Activated naive CD4-positive, alpha-beta T cell treated with anti-CD3 and anti-CD28 coated beads, Interleukin-2, amount 10 ng/mL, durations not matched to agents 5 hours and 36 hours (primary cell): ENCODE measurements around the gene ZSCAN12. TPM values are rescaled to one million over a fixed set of nuclear protein-coding genes. Genes with fewer than 3 reads are reported as not detected.

Experiments
- total RNA-seq, 2 experiments: library from RNA; stranded (reverse); gene quantifications; one replicate each; pipeline ENCODE4 v1.2.3, GENCODE V29; 2021

ZSCAN12 gene
- total RNA-seq = 1 to 10 TPM; 7.2 to 7.4 TPM

DNA sequence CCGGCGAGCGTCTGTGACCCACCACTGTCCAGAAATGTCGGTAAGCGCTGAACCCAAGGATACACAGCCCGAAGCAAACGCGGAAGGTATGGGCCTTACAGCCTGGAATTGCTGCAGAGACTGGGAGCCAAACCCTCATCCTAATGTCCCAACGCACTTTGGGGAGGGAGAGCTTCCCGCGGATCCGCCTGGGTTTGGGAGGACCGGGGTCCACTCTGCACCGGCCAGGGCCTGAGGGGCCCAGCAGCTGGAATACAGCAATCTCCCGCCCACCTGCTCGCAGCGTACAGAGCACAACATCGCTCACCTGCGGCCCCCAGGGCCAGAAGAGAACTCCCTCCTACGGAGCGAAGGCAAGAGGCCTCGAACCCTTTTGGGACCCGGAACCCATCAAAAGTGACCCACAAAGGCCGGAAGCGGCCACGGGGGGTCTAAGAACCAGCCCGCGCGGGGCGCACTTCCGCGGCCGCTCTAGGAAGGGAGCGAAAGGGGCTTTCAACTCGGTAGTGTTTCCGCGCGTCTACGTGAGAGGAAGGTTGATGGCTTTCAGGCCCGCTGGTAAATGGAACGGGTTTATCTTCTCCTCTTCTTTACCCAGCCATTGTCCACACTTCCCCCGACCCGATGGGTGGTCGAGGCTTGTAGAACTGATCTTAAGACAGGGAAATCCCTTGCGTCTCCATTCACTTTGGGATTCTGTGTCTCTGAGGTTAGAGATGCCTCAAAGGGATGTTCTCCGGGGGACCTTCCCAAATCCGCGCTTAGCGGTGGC lies at the start of gene ZSCAN12:
Gene ZSCAN12 (minus strand): TSS at position 398 of the 772 bp plus-strand sequence. CDS start 1,342 bp downstream, outside the sequence.

DNA sequence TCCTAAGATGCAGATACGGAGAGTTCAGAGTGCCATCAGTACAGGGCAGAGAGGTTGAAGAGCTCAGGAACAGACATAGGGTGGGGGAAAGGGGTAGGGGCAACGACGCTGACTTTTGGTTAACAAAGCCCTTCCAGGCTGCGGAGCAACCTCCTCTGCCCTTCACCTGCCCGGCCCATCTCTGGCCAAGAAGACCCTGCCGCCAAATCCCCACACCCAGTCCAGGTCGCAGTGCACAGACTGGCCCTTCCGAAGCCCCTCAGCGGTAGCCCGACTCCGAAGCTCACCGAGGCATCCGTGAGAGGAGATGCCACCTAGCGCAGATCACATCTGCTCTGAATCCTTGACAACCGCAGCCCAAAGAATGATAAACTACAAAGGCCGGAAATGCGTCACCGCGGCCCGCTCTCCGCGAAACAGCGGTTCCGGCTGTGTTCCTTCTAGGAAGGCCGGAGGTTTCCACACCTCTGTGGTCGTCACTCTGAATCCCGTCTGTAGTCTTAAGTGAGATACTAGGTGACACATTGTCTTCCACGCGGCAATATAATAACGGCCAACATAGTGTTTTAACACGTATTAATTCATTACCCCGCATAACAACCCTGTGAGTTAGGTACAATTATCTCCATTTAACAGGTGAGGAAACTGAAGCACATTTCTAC lies 43.7 kb upstream of the ZSCAN12 start, which contains the start of gene ZSCAN23:
Gene ZSCAN23 (minus strand): TSS at position 380 of the 662 bp plus-strand sequence. CDS start 7,225 bp downstream, outside the sequence.

GRCh38 chr6:28349892-28350737 lies 49.4 kb downstream of the ZSCAN12 start, which contains the start of gene ZKSCAN3:
Gene ZKSCAN3, plus strand, starts transcription at chr6:28349947. Its CDS starts 9,640 bp downstream, at chr6:28359587.

GRCh38 chr6:28335564-28336283 lies 63.8 kb downstream of the ZSCAN12 start, which contains the start of gene ZSCAN31:
Gene ZSCAN31, minus strand, starts transcription at chr6:28336148. Its CDS starts 6,465 bp downstream, at chr6:28329683.

Other genes starting within 250 kb of the ZSCAN12 start
- gene ZSCAN9, start 174.5 kb downstream of the ZSCAN12 start, total RNA-seq = 1 to 10 TPM; 2.4 to 3.6 TPM
- 1 to 10 TPM; 8.0 to 8.3 TPM for gene ZKSCAN4, start 147.5 kb downstream of the ZSCAN12 start, total RNA-seq
- under 1 TPM in 1 of 2 experiments, not detected in 1; 0.20 TPM for gene NKAPL, start 140.4 kb downstream of the ZSCAN12 start, total RNA-seq
- 10 to 100 TPM; 10.9 to 11.0 TPM for gene ZSCAN26, start 132.6 kb downstream of the ZSCAN12 start, total RNA-seq
- 1 to 10 TPM; 1.1 to 1.2 TPM for gene PGBD1, start 118.2 kb downstream of the ZSCAN12 start, total RNA-seq
- 1 to 10 TPM; 1.0 to 1.2 TPM for gene ZSCAN31, start 63.6 kb downstream of the ZSCAN12 start, total RNA-seq
- gene ZKSCAN3, start 49.8 kb downstream of the ZSCAN12 start, total RNA-seq = 1 to 10 TPM; 6.3 to 6.6 TPM
- 1 to 10 TPM; 1.6 to 1.8 TPM for gene ZSCAN23, start 43.7 kb upstream of the ZSCAN12 start, total RNA-seq
- not detected for gene GPX6, start 116.0 kb upstream of the ZSCAN12 start, total RNA-seq
- gene GPX5, start 126.1 kb upstream of the ZSCAN12 start, total RNA-seq = not detected